HepG2 (cell line): ENCODE data around the gene TRPC4AP. TPM values are rescaled to one million over a fixed set of nuclear protein-coding genes. Genes with fewer than 3 reads are reported as not detected.
A peak's percentile ranks its signal among the peaks of the same experiment; 100 is the strongest.

Source experiments
- ATAC-seq: fragments of 200-7000 bp; cut with Tn5 transposase; 3 replicates; pipeline ENCODE4 v1.9.1; 2020; ENCODE audit warnings: mild to moderate bottlenecking, moderate library complexity
- BruUV-seq: library from RNA; stranded (reverse); fragments of 400-500 nt; replicated peaks from 2 replicates; lab custom pipeline; 2021; lab: Mats Ljungman, UMichigan
- CTCF ChIA-PET: fragments of 300-600 bp; formaldehyde crosslinking; extraction: SDS; loops from one replicate; lab custom pipeline; 2021; ENCODE audit warnings: low total read pairs, inconsistent platforms, low intra/inter-chr PET ratio; lab: Yijun Ruan, JAX
- POLR2A ChIA-PET: fragments of 350-600 bp; sonication (Branson Sonifier 250); formaldehyde crosslinking; loops from one replicate; lab custom pipeline; 2020; ENCODE audit warnings: antibody characterized with exemption, inconsistent platforms; lab: Yijun Ruan, JAX
- DNase-seq: peaks from one replicate; pipeline ENCODE4 v3.0.0-alpha.2; 2015; ENCODE audit warnings: low spot score
- FAIRE-seq: peaks from 3 replicates; lab custom pipeline; 2011; peaks lifted over from hg19 to GRCh38; lab: Jason Lieb, UNC
- H2AFZ ChIP-seq: one replicate; pipeline ENCODE4 v1.6.1; 2011; ENCODE audit warnings: low read length, inconsistent platforms
- H3K27ac ChIP-seq: fragments of 300-600 bp; 3 replicates; pipeline ENCODE4 v1.8.0; 2011; ENCODE audit warnings: mixed run types, mild to moderate bottlenecking, mixed read lengths, low read length, inconsistent platforms; ENCODE audit not compliant: insufficient read depth; ENCODE audit errors: extremely low read length
- H3K27me3 ChIP-seq, 2 experiments: fragments of 200-600 bp in 1 of 2; 2 replicates in 1 of 2; 3 replicates in 1 of 2; pipeline versions ENCODE4 v1.6.0 to v1.8.0; 2011; ENCODE audit warnings: low read length in 2 of 2, mild to moderate bottlenecking in 2 of 2, moderate library complexity in 2 of 2, inconsistent platforms in 1 of 2; ENCODE audit not compliant: insufficient read depth in 2 of 2, control insufficient read depth in 1 of 2
- H3K36me3 ChIP-seq, 2 experiments: fragments of 200-600 bp in 1 of 2; replicated peaks in 1 of 2; 2 replicates in 1 of 2; 3 replicates in 1 of 2; pipeline versions ENCODE4 v1.5.1 to v1.8.0; 2011; ENCODE audit warnings: low read length in 2 of 2, inconsistent platforms in 1 of 2; ENCODE audit not compliant: insufficient read depth in 2 of 2, control insufficient read depth in 1 of 2
- H3K4me1 ChIP-seq: 2 replicates; pipeline ENCODE4 v1.5.1; 2012; ENCODE audit warnings: low read length, inconsistent platforms; ENCODE audit not compliant: insufficient read depth
- H3K4me2 ChIP-seq: 2 replicates; pipeline ENCODE4 v1.6.0; 2011; ENCODE audit warnings: low read depth, low read length, inconsistent platforms
- H3K4me3 ChIP-seq, 3 experiments: fragments of 200-600 bp in 1 of 3; sonication (generic), shearing (Covaris generic) in 1 of 3; replicated peaks in 1 of 3; 2 replicates each; pipeline ENCODE4 v1.5.1; 2011 to 2016; ENCODE audit warnings: low read length in 3 of 3, inconsistent platforms in 2 of 3, low read depth in 2 of 3, mild to moderate bottlenecking in 2 of 3, control low read depth in 1 of 3, mixed read lengths in 1 of 3; ENCODE audit not compliant: insufficient read depth in 1 of 3
- H3K79me2 ChIP-seq: one replicate; pipeline ENCODE4 v1.6.1; 2011; ENCODE audit warnings: low read length, inconsistent platforms; ENCODE audit not compliant: insufficient read depth
- H3K9ac ChIP-seq: 2 replicates; pipeline ENCODE4 v1.6.0; 2011; ENCODE audit warnings: mild to moderate bottlenecking, low read depth, low read length, inconsistent platforms; ENCODE audit not compliant: insufficient read depth
- H3K9me3 ChIP-seq: 2 replicates; pipeline ENCODE4 v1.5.1; 2012; ENCODE audit warnings: mild to moderate bottlenecking, low read length
- H4K20me1 ChIP-seq: 2 replicates; pipeline ENCODE4 v1.6.0; 2011; ENCODE audit warnings: inconsistent platforms, mild to moderate bottlenecking, low read length, moderate library complexity; ENCODE audit not compliant: insufficient read depth
- AGO1 ChIP-seq: fragments of 200-400 bp; formaldehyde crosslinking; IDR thresholded peaks from 2 replicates; pipeline ENCODE4 v1.6.1; 2017; ENCODE audit warnings: mild to moderate bottlenecking, low read depth, low read length, moderate library complexity; ENCODE audit not compliant: poor library complexity, severe bottlenecking
- CREB3 ChIP-seq: sonication (generic); formaldehyde crosslinking; IDR thresholded peaks from 2 replicates; pipeline ENCODE4 v1.5.0; 2020; ENCODE audit warnings: missing genetic modification reagents
- GATAD2A ChIP-seq: IDR thresholded peaks from 2 replicates; pipeline ENCODE4 v1.6.1; 2016
- HDAC2 ChIP-seq: sonication (generic); formaldehyde crosslinking; IDR thresholded peaks from 2 replicates; pipeline ENCODE4 v1.4.0; 2020; ENCODE audit warnings: missing genetic modification reagents
- MEIS1 ChIP-seq: sonication (generic); formaldehyde crosslinking; IDR thresholded peaks from 2 replicates; pipeline ENCODE4 v1.9.0; 2021; ENCODE audit warnings: mild to moderate bottlenecking, missing genetic modification reagents, moderate library complexity, borderline replicate concordance
- RFXAP ChIP-seq: sonication (generic); formaldehyde crosslinking; IDR thresholded peaks from 2 replicates; pipeline ENCODE4 v1.4.0; 2020; ENCODE audit warnings: missing genetic modification reagents, borderline replicate concordance
- SMAD1 ChIP-seq: sonication (generic); formaldehyde crosslinking; IDR thresholded peaks from 2 replicates; pipeline ENCODE4 v1.4.0; 2020; ENCODE audit warnings: missing genetic modification reagents, low read depth, mild to moderate bottlenecking, borderline replicate concordance
- ZNF431 ChIP-seq: sonication (generic); formaldehyde crosslinking; IDR thresholded peaks from 2 replicates; pipeline ENCODE4 v1.9.0; 2022; ENCODE audit warnings: missing genetic modification reagents, low read depth, mild to moderate bottlenecking, borderline replicate concordance
- ZNF563 ChIP-seq: sonication (generic); formaldehyde crosslinking; IDR thresholded peaks from 2 replicates; pipeline ENCODE4 v1.8.0; 2022; ENCODE audit warnings: mild to moderate bottlenecking, moderate library complexity, missing genetic modification reagents
- ZNF567 ChIP-seq: sonication (generic); formaldehyde crosslinking; IDR thresholded peaks from 2 replicates; pipeline ENCODE4 v1.8.1; 2023; ENCODE audit warnings: mild to moderate bottlenecking, missing genetic modification reagents, borderline replicate concordance
- ZNF703 ChIP-seq: sonication (generic); formaldehyde crosslinking; IDR thresholded peaks from 2 replicates; pipeline ENCODE4 v1.5.1; 2020; ENCODE audit warnings: missing genetic modification reagents, mild to moderate bottlenecking, moderate library complexity, borderline replicate concordance
- ZUFSP ChIP-seq: sonication (generic); formaldehyde crosslinking; IDR thresholded peaks from 2 replicates; pipeline ENCODE4 v1.9.0; 2021; ENCODE audit warnings: missing genetic modification reagents, mild to moderate bottlenecking, borderline replicate concordance
- WGBS: methylation state at CpG from one replicate; pipeline ENCODE4 v1.1.6; 2017; ENCODE audit warnings: low lambda C conversion rate; 5-methylcytosine and 5-hydroxymethylcytosine counted together
- in situ Hi-C: cut with HindIII; loops from 2 replicates; pipeline ENCODE4 v1.10.0; 2017; ENCODE audit warnings: low pct_unique_long_range_greater_than_20kb; ENCODE audit not compliant: extremely low pct_ligation_motif_present
- intact Hi-C: fragments of 100-400 bp; cut with micrococcal nuclease; formaldehyde crosslinking; loops from one replicate; pipeline ENCODE4 v1.10.0; 2022; ENCODE audit not compliant: unreplicated experiment
- polyA plus RNA-seq, 8 experiments: library from polyadenylated mRNA; depleted of rRNA in 3 of 8; stranded (reverse) in 7 of 8; unstranded in 1 of 8; fragments of >200 nt; fragmentation: Illumina TruSeq in 4 of 8; extraction: Trizol in 4 of 8; gene quantifications; 2 replicates each; pipeline versions ENCODE4 v1.2.1 to v1.2.3, GENCODE V29; 2011 to 2016; ENCODE audit warnings: low read depth in 4 of 8, missing spikeins in 1 of 8, mixed read lengths in 1 of 8; ENCODE audit not compliant: insufficient read depth in 1 of 8
- total RNA-seq, 5 experiments: library from RNA; depleted of rRNA; stranded (reverse); fragments of >200 nt; fragmentation: Illumina TruSeq; extraction: Trizol; gene quantifications; 2 replicates each; pipeline ENCODE4 v1.2.3, GENCODE V29; 2016; ENCODE audit warnings: low read depth in 1 of 5
- TF ChIP-seq, protein P1 (sequence below): sonication (generic); formaldehyde crosslinking; IDR thresholded peaks from 2 replicates; pipeline ENCODE4 v1.8.1; 2022; ENCODE audit warnings: mild to moderate bottlenecking, missing genetic modification reagents
- TF ChIP-seq, protein P2 (sequence below): sonication (generic); formaldehyde crosslinking; IDR thresholded peaks from 2 replicates; pipeline ENCODE4 v1.5.1; 2020; ENCODE audit warnings: mild to moderate bottlenecking, missing genetic modification reagents, borderline replicate concordance

TRPC4AP gene
- total and polyA plus RNA-seq, 2 of the 13 experiments (the other 11 are each of a cell fraction or from before 2014, with no cell fraction given), result 136 to 137 TPM

DNA sequence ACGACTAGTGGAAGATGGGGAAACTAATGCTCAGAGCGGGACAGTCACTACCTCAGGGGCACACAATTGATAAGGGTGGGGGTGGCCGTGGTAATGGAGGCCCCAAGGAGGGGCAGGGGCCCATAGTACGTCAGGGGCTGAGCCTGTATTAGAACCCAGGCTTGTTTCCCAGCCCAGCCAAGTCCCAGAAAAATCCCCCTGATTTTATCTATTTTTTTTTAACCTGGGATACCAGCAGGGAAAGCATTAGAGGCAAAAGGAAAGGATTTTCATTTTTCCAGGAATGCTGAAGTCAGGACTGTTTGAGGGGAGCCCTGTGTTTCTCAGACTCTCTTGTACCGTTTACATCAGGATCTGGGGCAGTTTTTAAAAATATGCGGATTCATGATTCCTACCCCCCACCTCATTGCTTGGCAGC, 136.6 kb downstream of the TRPC4AP start:
- Histone ChIP-seq H3K9ac (peak overlapping the region; percentile 84), H3K4me1 (peaks cover 45% of the 10 kb centered on the region), H3K4me2 (peak overlapping the region; percentile 84), H3K27me3 (peaks cover 0 to 10% of the 10 kb centered on the region in 2 experiments; a peak in 2 of 5 replicates), H3K79me2 (peaks cover 6% of the 10 kb centered on the region), H3K4me3 (peak overlapping the region; percentile 74 to 83 (median 82)), H3K9me3 (no peaks in the 10 kb centered on the region), H3K36me3 (no peaks in the 10 kb centered on the region; a peak in 2 of 5 replicates), H3K27ac (peak overlapping the region; percentile 7), H2AFZ (peak overlapping the region; percentile 20), H4K20me1 (no peaks in the 10 kb centered on the region)
- DNase-seq (no peak), FAIRE-seq (no peak), ATAC-seq (no peak)
- no TSS peak for BruUV-seq
- in situ Hi-C loops (loop anchor here (5.0 kb wide), 1 partner anchor 84 kb away; the partner anchor contains the start of gene GGT7), intact Hi-C loops (loop anchor here (1.0 kb wide), 1 partner anchor 82 kb away; no protein-coding TSS in a partner anchor)
- CTCF ChIA-PET, result interaction anchor here (3.1 to 9.2 kb wide), 2 partner anchors 82 to 122 kb away, joined by 13 to 123 read pairs; partner anchors contain the start of genes ACSS2 and GGT7
- WGBS, result 3% methylated on average over 6 of the region's 6 CpGs
- POLR2A ChIA-PET, result interaction anchor here (0.6 to 7.0 kb wide), 23 partner anchors 10 to 843 kb away, joined by 3 to 126 read pairs (median 4); partner anchors contain the start of genes ACSS2, CEP250, EIF6 and GGT7
- TF ChIP-seq ZNF567 (no peak), SMAD1 (no peak), ZNF563 (CRISPR knock-in tag) (no peak), GATAD2A (CRISPR knock-in tag) (0 out of 2 replicates have a peak, but pooled peaks have one; percentile 9), ZUFSP (CRISPR knock-in tag) (no peak), ZNF431 (CRISPR knock-in tag) (no peak), RFXAP (CRISPR knock-in tag) (peak; percentile 17; the same call in 1 of the 2 replicates), AGO1 (no peak), CREB3 (CRISPR knock-in tag) (no peak), MEIS1 (no peak), HDAC2 (CRISPR knock-in tag) (no peak), ZNF703 (CRISPR knock-in tag) (no peak)
- TF ChIP-seq, protein P1, sequence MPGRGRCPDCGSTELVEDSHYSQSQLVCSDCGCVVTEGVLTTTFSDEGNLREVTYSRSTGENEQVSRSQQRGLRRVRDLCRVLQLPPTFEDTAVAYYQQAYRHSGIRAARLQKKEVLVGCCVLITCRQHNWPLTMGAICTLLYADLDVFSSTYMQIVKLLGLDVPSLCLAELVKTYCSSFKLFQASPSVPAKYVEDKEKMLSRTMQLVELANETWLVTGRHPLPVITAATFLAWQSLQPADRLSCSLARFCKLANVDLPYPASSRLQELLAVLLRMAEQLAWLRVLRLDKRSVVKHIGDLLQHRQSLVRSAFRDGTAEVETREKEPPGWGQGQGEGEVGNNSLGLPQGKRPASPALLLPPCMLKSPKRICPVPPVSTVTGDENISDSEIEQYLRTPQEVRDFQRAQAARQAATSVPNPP (CRISPR knock-in tag), result no peak
- TF ChIP-seq, protein P2, sequence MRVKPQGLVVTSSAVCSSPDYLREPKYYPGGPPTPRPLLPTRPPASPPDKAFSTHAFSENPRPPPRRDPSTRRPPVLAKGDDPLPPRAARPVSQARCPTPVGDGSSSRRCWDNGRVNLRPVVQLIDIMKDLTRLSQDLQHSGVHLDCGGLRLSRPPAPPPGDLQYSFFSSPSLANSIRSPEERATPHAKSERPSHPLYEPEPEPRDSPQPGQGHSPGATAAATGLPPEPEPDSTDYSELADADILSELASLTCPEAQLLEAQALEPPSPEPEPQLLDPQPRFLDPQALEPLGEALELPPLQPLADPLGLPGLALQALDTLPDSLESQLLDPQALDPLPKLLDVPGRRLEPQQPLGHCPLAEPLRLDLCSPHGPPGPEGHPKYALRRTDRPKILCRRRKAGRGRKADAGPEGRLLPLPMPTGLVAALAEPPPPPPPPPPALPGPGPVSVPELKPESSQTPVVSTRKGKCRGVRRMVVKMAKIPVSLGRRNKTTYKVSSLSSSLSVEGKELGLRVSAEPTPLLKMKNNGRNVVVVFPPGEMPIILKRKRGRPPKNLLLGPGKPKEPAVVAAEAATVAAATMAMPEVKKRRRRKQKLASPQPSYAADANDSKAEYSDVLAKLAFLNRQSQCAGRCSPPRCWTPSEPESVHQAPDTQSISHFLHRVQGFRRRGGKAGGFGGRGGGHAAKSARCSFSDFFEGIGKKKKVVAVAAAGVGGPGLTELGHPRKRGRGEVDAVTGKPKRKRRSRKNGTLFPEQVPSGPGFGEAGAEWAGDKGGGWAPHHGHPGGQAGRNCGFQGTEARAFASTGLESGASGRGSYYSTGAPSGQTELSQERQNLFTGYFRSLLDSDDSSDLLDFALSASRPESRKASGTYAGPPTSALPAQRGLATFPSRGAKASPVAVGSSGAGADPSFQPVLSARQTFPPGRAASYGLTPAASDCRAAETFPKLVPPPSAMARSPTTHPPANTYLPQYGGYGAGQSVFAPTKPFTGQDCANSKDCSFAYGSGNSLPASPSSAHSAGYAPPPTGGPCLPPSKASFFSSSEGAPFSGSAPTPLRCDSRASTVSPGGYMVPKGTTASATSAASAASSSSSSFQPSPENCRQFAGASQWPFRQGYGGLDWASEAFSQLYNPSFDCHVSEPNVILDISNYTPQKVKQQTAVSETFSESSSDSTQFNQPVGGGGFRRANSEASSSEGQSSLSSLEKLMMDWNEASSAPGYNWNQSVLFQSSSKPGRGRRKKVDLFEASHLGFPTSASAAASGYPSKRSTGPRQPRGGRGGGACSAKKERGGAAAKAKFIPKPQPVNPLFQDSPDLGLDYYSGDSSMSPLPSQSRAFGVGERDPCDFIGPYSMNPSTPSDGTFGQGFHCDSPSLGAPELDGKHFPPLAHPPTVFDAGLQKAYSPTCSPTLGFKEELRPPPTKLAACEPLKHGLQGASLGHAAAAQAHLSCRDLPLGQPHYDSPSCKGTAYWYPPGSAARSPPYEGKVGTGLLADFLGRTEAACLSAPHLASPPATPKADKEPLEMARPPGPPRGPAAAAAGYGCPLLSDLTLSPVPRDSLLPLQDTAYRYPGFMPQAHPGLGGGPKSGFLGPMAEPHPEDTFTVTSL (CRISPR knock-in tag), result peak; percentile 45; the same call in 1 of the 2 replicates
